ENCODE data around the gene ATP2B2. TPM values are rescaled to one million over a fixed set of nuclear protein-coding genes. Genes with fewer than 3 reads are reported as not detected.

Gene ATP2B2
- total RNA-seq, 4 donors from 2014 or later: 0.86 to 2.2 (median 1.0) TPM; not detected in 1

- no peaks in the 10 kb centered on the region for H3K36me3 ChIP-seq
- H3K4me1 ChIP-seq: no peaks in the 10 kb centered on the region
- no peak overlapping the region for H3K27ac ChIP-seq
- no peaks in the 10 kb centered on the region for H3K9me3 ChIP-seq
- no peak overlapping the region for H3K4me3 ChIP-seq
- WGBS: 65% methylated on average over 14 of the region's 14 CpGs
- H3K27me3 ChIP-seq: peaks cover 35% of the 10 kb centered on the region
- TF ChIP-seq POLR2AphosphoS5 (IDR thresholded peaks at IDR 0.05) (no peak), CTCF (IDR thresholded peaks at IDR 0.05) (no peak), POLR2A (IDR thresholded peaks at IDR 0.05) (no peak), EP300 (IDR thresholded peaks at IDR 0.05) (no peak)
- DNase-seq (ENCODE audit: low spot score in 2 of 2): no peak
Observed at GRCh38 chr3:10329495-10330015, 175.8 kb downstream of the ATP2B2 start.

DNA sequence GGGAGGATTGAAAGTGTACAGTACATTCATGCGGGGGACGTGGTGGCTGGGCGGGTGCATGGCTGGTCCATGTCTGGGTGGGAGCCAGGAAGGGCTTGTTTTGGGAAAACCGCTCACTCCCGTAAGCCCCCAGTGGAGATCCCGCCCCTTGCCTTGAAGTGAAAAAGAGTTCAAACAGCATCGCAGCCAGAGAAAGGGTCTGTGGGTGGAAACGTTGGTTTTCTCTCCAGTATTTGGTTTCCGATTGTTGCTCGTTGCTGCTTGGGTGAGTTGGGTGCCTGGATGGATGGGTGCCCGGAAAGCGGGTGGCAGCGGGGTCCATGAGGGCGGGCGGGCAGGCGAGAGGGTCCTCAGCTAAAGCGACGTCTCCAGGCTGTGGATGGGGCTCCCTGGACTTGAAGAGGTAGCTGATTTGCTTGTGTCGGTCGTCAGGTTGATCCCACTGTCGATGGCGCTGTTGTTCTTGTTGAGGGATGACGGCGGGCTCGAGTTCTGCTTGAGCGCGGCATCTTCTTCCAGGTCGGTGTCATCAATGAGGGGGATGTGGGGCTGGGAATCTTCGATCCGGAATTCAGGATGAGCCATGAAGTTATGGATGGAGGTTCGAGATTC, 176.8 kb downstream of the ATP2B2 start:
- Histone ChIP-seq H3K36me3 (no peaks in the 10 kb centered on the region), H3K4me1 (no peaks in the 10 kb centered on the region), H3K9me3 (no peaks in the 10 kb centered on the region), H3K4me3 (no peak overlapping the region), H3K27ac (no peak overlapping the region), H3K27me3 (peaks cover 35% of the 10 kb centered on the region)
- no peak for TF ChIP-seq CTCF (IDR thresholded peaks at IDR 0.05)
- TF ChIP-seq POLR2AphosphoS5 (IDR thresholded peaks at IDR 0.05): no peak
- no peak for TF ChIP-seq EP300 (IDR thresholded peaks at IDR 0.05)
- TF ChIP-seq POLR2A (IDR thresholded peaks at IDR 0.05): no peak
- 47% methylated on average over 31 of the region's 31 CpGs for WGBS
- no peak for DNase-seq (ENCODE audit: low spot score in 2 of 2)

DNA sequence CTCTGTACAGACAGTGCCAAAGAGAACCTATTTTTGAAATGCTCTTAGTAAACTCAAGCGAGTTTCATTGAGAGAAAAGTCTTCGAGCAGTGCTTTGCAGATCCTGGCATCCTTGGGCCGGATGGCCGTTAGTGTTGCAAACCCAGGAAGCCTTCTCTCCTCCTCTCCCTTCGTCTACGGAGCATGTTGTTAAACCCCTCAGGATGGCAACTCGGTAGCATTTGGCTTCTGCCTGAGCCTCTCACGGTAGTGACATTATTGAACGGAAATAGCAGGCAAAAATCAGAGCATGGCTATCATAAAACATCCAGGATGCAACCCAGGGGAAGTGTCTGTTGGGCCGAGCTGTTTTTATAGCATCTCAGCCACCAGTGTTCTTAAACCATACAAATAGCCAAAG, 177.8 kb downstream of the ATP2B2 start:
- Histone ChIP-seq H3K4me3 (no peak overlapping the region), H3K27ac (no peak overlapping the region), H3K36me3 (no peaks in the 10 kb centered on the region), H3K27me3 (peaks cover 35% of the 10 kb centered on the region), H3K4me1 (no peaks in the 10 kb centered on the region), H3K9me3 (no peaks in the 10 kb centered on the region)
- no peak for DNase-seq (ENCODE audit: low spot score in 2 of 2)
- WGBS: 50% methylated on average over 10 of the region's 10 CpGs
- TF ChIP-seq CTCF (IDR thresholded peaks at IDR 0.05): no peak
- TF ChIP-seq EP300 (IDR thresholded peaks at IDR 0.05): no peak
- TF ChIP-seq POLR2AphosphoS5 (IDR thresholded peaks at IDR 0.05): no peak
- no peak for TF ChIP-seq POLR2A (IDR thresholded peaks at IDR 0.05)

DNA sequence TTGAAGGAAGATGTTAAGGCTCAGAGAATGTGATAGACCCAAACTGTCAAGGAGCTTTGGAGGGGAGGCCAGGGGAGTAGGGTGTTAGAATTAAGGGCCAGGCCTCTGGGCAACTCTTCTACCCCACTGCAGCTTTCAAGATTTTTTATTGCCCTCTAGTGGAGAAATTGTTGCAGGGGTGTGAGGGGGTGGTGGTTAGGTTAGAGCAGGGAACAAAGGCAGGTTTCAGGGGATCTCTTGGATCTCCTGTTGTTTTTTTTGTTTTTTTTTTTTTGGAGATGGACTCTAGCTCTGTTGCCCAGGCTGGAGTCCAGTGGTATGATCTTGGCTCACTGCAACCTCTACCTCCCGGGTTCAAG, 183.1 kb downstream of the ATP2B2 start:
- Histone ChIP-seq H3K9me3 (no peaks in the 10 kb centered on the region), H3K4me1 (peaks cover 28% of the 10 kb centered on the region), H3K27me3 (peaks cover 4% of the 10 kb centered on the region), H3K36me3 (peaks cover 13% of the 10 kb centered on the region), H3K4me3 (no peak overlapping the region), H3K27ac (no peak overlapping the region)
- 69% methylated on average over 1 of the region's 1 CpG for WGBS
- no peak for TF ChIP-seq POLR2A (IDR thresholded peaks at IDR 0.05)
- no peak for TF ChIP-seq EP300 (IDR thresholded peaks at IDR 0.05)
- no peak for TF ChIP-seq POLR2AphosphoS5 (IDR thresholded peaks at IDR 0.05)
- TF ChIP-seq CTCF (IDR thresholded peaks at IDR 0.05): no peak
- no peak for DNase-seq (ENCODE audit: low spot score in 2 of 2)

DNA sequence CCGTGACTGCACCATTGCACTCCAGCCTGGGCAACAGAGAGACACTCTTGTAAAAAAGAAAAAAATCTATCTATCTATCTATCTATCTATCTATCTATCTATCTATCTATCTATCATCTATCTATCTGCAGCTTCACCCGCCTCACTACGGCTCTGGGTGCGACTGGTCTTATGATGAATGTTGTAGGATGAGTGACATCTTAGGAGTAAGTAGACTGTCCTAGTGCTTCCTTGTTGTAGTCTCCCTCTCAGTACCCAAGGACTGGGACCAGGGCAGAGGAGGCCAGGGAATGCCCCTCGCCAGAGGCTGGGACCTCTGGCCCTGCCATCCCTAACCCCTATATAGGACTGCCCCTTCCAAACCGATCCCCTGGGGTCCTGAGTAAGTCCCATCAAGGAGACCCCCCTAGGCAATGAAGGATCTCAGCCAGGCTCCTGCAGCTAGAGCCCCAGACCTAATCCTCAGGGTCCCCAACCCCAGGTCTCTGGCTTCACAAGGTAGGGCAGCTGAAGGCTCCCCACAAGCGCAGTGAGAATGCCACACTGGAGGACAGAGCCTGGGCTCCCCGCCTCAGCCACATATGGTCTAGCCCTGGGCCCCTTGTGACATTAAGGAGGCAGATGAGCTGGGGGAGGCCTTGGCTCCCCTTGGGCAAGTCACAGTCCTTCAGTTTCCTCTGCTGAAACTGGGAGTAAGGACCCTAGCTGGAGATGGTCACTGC, 183.6 kb downstream of the ATP2B2 start:
- peaks cover 28% of the 10 kb centered on the region for H3K4me1 ChIP-seq
- peak overlapping the region; percentile 81 for H3K4me3 ChIP-seq
- no peaks in the 10 kb centered on the region for H3K9me3 ChIP-seq
- peaks cover 2% of the 10 kb centered on the region for H3K27me3 ChIP-seq
- H3K36me3 ChIP-seq: peaks cover 18% of the 10 kb centered on the region
- no peak overlapping the region for H3K27ac ChIP-seq
- DNase-seq (ENCODE audit: low spot score in 2 of 2): no peak
- 93% methylated on average over 5 of the region's 8 CpGs for WGBS
- TF ChIP-seq POLR2A (IDR thresholded peaks at IDR 0.05) (no peak), POLR2AphosphoS5 (IDR thresholded peaks at IDR 0.05) (no peak), CTCF (IDR thresholded peaks at IDR 0.05) (no peak), EP300 (IDR thresholded peaks at IDR 0.05) (no peak)
